IPS-18a (cell line): Measurements from ENCODE around the gene ADK.
"Not testable (repeated sequence)": the region's sequence is repeated elsewhere in the genome, so short reads cannot be mapped to it uniquely, and the experiment has no call there.

Experiments used
- H3K27ac ChIP-seq: one replicate; pipeline ENCODE4 v1.5.1; 2013; ENCODE audit warnings: low read length
- H3K27me3 ChIP-seq: one replicate; pipeline ENCODE4 v1.6.1; 2013; ENCODE audit warnings: mild to moderate bottlenecking, low read length; ENCODE audit not compliant: control insufficient read depth, insufficient read depth
- H3K36me3 ChIP-seq: one replicate; pipeline ENCODE4 v1.6.1; 2013; ENCODE audit warnings: low read depth, low read length; ENCODE audit not compliant: control insufficient read depth
- H3K4me1 ChIP-seq: one replicate; pipeline ENCODE4 v1.6.1; 2013; ENCODE audit warnings: low read depth, low read length; ENCODE audit not compliant: control insufficient read depth
- H3K4me3 ChIP-seq: one replicate; pipeline ENCODE4 v1.5.1; 2013; ENCODE audit warnings: low read length
- H3K9ac ChIP-seq: one replicate; pipeline ENCODE4 v1.6.1; 2013; ENCODE audit warnings: mild to moderate bottlenecking, low read length, moderate library complexity
- H3K9me3 ChIP-seq: one replicate; pipeline ENCODE4 v1.6.1; 2013; ENCODE audit warnings: low read depth, low read length; ENCODE audit not compliant: control insufficient read depth

The ADK gene

DNA sequence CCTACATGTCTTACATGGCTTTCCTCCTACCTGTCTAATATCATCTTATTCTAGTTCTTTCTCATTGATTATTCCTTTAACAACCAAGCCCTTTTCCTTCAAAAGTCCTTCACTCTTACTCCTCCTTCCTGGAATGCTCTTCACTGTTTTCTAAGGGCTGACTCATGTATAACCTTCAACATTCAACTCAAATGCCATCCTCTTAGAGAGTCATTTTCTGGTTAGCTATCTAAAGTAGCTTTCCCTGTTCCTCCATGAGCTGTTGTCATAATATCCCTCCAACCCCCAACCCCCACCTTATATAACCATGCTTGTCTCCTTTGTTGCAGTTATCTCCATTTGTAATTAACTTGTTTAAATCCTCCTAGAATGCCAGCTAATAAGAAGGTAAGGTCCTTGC is 286.8 kb downstream of the ADK start:
- Histone ChIP-seq H3K9me3 (no peaks in the 10 kb centered on the region), H3K27me3 (no peaks in the 10 kb centered on the region), H3K4me3 (no peak overlapping the region), H3K36me3 (no peaks in the 10 kb centered on the region), H3K4me1 (peaks cover 4% of the 10 kb centered on the region), H3K27ac (no peak overlapping the region), H3K9ac (no peak overlapping the region)

DNA sequence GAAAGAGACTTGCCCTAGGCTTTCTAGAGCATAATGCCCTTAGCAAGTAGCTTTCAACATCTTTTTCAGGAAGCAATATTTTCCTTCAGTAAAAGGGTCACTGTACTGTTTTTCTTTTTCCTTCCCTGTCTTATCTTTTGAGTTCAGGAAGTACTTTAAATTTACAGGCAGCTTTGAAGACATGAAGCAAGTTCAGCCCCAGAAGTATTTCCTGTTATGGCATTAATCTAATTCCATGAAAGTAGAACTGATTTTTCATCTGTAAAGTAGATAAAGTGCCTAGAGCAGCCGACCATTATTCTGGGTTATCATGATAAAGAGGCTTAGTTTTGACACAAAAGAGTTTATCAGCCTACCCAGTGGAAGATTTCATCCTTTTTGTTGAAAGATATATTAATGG is 288.2 kb downstream of the ADK start:
- H3K27ac ChIP-seq: no peak overlapping the region

GRCh38 chr10:74445493-74445892 is 294.5 kb downstream of the ADK start:
- H3K36me3 ChIP-seq: no peaks in the 10 kb centered on the region
- no peaks in the 10 kb centered on the region for H3K4me1 ChIP-seq
- no peak overlapping the region for H3K4me3 ChIP-seq
- H3K9me3 ChIP-seq: no peaks in the 10 kb centered on the region
- H3K27me3 ChIP-seq: no peaks in the 10 kb centered on the region
- no peak overlapping the region for H3K9ac ChIP-seq
- H3K27ac ChIP-seq: no peak overlapping the region

More for the DNA sequence above, 288.2 kb downstream of the ADK start:
- Histone ChIP-seq H3K27me3 (no peaks in the 10 kb centered on the region), H3K4me3 (no peak overlapping the region), H3K36me3 (no peaks in the 10 kb centered on the region), H3K4me1 (peaks cover 4% of the 10 kb centered on the region), H3K9ac (no peak overlapping the region), H3K9me3 (no peaks in the 10 kb centered on the region)

DNA sequence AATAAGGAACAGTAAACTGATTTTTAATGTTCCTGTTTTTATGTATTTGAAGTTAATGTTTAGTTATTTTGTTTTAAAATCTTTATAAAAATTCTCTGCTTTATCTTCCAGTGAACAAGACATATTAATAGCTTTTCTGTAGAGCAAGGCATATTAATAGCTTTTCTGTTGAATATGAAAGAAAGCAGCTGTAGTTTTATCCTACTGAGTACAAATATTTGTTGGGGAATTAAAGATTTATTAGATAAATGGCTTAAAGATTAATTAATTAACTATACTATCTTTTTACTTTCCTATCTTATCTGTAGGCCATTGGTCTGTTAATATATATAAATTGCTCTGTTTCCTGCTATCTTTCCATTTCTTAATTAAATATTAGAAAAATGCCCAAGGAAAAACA is 299.6 kb downstream of the ADK start:
- Histone ChIP-seq H3K4me3 (no peak overlapping the region), H3K27me3 (no peaks in the 10 kb centered on the region), H3K36me3 (no peaks in the 10 kb centered on the region), H3K4me1 (peaks cover 4% of the 10 kb centered on the region), H3K9ac (no peak overlapping the region), H3K27ac (no peak overlapping the region), H3K9me3 (no peaks in the 10 kb centered on the region)

DNA sequence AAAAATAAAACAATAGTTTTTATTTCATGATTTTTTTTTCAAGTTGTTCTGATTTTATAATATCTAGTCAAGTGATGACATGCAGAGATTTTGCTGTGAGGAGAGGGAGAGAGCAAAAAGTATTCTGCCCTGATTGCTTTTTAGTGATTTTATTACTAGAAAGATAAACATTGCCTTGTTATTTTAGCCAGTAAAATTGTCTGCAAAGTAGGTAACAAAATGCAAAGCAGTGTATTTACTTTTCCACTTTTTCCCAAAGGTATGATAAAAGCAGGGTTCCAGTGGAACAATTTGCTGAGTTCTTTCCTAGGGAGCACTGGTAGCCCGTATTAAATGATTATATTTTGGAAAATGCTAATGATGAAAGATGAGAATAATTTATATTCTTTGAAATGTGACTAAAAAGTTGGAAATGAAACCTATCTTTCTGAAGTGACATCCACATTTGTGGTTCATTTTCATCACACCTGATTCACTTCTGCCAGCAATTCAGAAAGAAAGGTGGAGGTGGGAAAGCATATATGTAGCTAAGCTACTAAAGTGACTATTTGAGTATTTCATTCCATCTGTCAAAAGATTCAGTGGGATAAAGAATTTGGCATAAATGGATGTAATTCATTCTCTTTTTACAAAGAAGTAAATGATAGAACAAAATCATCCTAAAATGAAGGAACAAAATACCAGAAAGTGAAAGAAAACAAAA is 300.3 kb downstream of the ADK start:
- Histone ChIP-seq H3K4me3 (no peak overlapping the region), H3K9ac (no peak overlapping the region), H3K9me3 (no peaks in the 10 kb centered on the region), H3K4me1 (peaks cover 4% of the 10 kb centered on the region), H3K36me3 (no peaks in the 10 kb centered on the region), H3K27ac (no peak overlapping the region), H3K27me3 (no peaks in the 10 kb centered on the region)

- Histone ChIP-seq H3K9me3 (no peaks in the 10 kb centered on the region), H3K36me3 (no peaks in the 10 kb centered on the region), H3K4me3 (no peak overlapping the region), H3K27me3 (no peaks in the 10 kb centered on the region), H3K27ac (no peak overlapping the region), H3K9ac (no peak overlapping the region), H3K4me1 (peaks cover 4% of the 10 kb centered on the region)
Observed at GRCh38 chr10:74453169-74453568, 302.1 kb downstream of the ADK start.

DNA sequence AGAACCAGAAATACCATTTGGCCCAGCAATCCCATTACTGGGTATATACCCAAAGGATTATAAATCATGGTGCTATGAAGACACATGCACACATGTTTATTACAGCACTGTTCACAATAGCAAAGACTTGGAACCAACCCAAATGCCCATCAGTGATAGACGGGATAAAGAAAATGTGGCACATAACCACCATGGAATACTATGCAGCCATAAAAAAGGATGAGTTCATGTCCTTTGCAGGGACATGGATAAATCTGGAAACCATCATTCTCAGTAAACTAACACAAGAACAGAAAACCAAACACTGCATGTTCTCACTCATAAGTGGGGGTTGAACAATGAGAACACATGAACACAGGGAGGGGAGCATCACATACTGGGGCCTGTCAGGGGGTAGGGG is 306.5 kb downstream of the ADK start:
- H3K36me3 ChIP-seq, H3K27me3 ChIP-seq, H3K4me3 ChIP-seq, H3K9ac ChIP-seq, H3K27ac ChIP-seq, H3K9me3 ChIP-seq, H3K4me1 ChIP-seq: not testable (repeated sequence)

GRCh38 chr10:74460812-74461211 is 309.8 kb downstream of the ADK start:
- no peak overlapping the region for H3K4me3 ChIP-seq
- H3K9ac ChIP-seq: no peak overlapping the region
- no peaks in the 10 kb centered on the region for H3K36me3 ChIP-seq
- H3K27ac ChIP-seq: no peak overlapping the region
- H3K4me1 ChIP-seq: peaks cover under 1% of the 10 kb centered on the region
- H3K9me3 ChIP-seq: no peaks in the 10 kb centered on the region
- H3K27me3 ChIP-seq: no peaks in the 10 kb centered on the region

DNA sequence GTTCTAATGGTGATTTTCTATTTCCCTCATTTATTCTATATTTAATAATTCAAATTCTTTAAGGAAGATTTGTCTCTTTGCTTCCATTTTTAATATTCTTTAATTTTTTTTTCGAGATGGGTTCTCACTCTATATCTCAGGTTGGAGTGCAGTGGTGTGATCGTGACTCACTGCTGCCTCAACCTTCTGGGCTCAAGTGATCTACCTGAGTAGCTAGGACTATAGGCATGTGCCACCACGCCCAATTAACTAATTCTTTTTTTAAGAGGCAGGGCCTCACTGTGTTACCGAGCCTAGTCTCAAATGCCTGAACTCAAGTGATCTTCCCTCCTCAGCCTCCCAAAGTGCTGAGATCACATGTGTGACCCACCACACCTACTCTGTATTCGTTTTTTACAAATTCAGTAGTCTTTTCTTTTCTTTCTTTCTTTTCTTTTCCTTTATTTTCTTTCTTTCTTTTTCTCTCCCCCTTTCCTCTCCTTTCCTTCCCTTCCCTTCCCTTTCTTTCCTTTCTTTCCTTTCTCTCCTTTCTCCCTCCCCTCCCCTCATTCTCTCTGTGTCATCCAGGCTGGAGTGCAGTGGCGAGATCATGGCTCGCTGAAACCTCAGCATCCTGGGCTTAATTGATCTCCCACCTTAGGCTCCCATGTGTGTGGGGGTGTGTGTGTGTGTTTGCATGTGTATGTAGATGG is 323.1 kb downstream of the ADK start:
- Histone ChIP-seq H3K4me3 (no peak overlapping the region), H3K27ac (no peak overlapping the region), H3K9ac (no peak overlapping the region), H3K4me1 (no peaks in the 10 kb centered on the region), H3K9me3 (no peaks in the 10 kb centered on the region), H3K27me3 (no peaks in the 10 kb centered on the region), H3K36me3 (no peaks in the 10 kb centered on the region)

DNA sequence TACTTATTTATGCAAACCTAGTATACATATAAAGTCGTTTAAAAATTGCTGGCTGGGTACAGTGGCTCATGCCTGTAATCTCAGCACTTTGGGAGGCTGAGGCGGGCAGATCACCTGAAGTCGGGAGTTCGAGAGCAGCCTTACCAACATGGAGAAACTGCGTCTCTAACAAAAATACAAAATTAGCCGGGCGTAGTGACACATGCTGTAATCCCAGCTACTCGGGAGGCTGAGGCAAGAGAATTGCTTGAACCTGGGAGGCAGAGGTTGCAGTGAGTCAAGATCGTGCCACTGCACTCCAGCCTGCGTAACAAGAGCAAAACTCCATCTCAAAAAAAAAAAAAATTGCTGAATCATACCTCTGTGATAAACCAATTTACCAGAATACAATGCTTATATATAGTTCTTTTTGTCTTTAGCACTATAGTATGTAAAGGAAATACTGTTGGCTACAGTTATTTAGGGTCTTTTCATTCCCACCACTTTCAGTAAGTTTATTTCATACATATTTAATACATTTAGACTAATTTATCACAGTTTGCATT is 325.2 kb downstream of the ADK start:
- not testable (repeated sequence) for H3K9ac ChIP-seq, H3K27ac ChIP-seq, H3K4me3 ChIP-seq

DNA sequence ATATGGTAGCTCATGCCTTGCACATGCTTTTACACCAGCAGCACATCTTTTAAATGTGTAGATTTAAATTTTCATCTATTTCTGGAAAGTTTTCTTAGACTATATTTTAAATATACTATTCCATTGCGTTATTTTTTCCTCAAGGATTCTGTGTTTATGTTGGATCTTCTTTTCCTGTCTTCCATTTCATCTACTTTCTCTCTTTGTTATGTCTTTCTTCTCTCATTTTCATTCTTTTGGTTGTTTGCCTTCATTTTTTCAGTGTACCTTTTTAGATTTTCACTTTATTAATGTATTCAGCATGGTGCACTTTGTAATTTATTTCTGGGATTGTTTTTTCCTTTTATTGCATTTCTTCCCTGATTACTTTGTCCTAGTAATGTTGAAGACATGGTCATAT is 329.8 kb downstream of the ADK start:
- no peak overlapping the region for H3K4me3 ChIP-seq
- no peaks in the 10 kb centered on the region for H3K36me3 ChIP-seq
- no peak overlapping the region for H3K9ac ChIP-seq
- H3K9me3 ChIP-seq: no peaks in the 10 kb centered on the region
- no peaks in the 10 kb centered on the region for H3K4me1 ChIP-seq
- no peaks in the 10 kb centered on the region for H3K27me3 ChIP-seq
- no peak overlapping the region for H3K27ac ChIP-seq

More for the DNA sequence above, 325.2 kb downstream of the ADK start:
- not testable (repeated sequence) for H3K27me3 ChIP-seq, H3K9me3 ChIP-seq, H3K36me3 ChIP-seq, H3K4me1 ChIP-seq

GRCh38 chr10:74483356-74483755 is 332.3 kb downstream of the ADK start:
- Histone ChIP-seq H3K4me1 (no peaks in the 10 kb centered on the region), H3K36me3 (no peaks in the 10 kb centered on the region)

More at GRCh38 chr10:74483356-74483755, 332.3 kb downstream of the ADK start:
- no peak overlapping the region for H3K9ac ChIP-seq
- H3K9me3 ChIP-seq: no peaks in the 10 kb centered on the region
- H3K27ac ChIP-seq: no peak overlapping the region
- H3K4me3 ChIP-seq: no peak overlapping the region
- H3K27me3 ChIP-seq: no peaks in the 10 kb centered on the region
